22Rv1 (cell line): ENCODE measurements around the gene SYT7.

Experiments
- CTCF ChIP-seq: fragments of 450-650 bp; IDR thresholded peaks from 2 replicates; pipeline ENCODE4 v1.5.1; 2017; ENCODE audit warnings: mild to moderate bottlenecking
- ZFX ChIP-seq: fragments of 450-650 bp; IDR thresholded peaks from 2 replicates; pipeline ENCODE4 v1.6.1; 2017; ENCODE audit warnings: antibody characterized with exemption, borderline replicate concordance

GRCh38 chr11:61609000-61609979 lies 28.4 kb upstream of the SYT7 start:
- TF ChIP-seq CTCF (no peak), ZFX (no peak)
